Peyer's patch (tissue), 4 donors: ENCODE measurements around the gene CRTAP.

Source experiments
- POLR2A ChIP-seq, 2 donors: fragments of 450-650 bp; IDR thresholded peaks; one replicate each; pipeline ENCODE4 v1.5.1; 2017; ENCODE audit warnings: antibody characterized with exemption in 2 of 2, mild to moderate bottlenecking in 2 of 2, moderate library complexity in 2 of 2
- TF ChIP-seq, protein P1 (sequence below), 6 experiments: fragments of 450-650 bp in 4 of 6; fragments of 200-600 bp in 2 of 6; sonication (generic) in 1 of 6; IDR thresholded peaks; one replicate each; pipeline ENCODE4 v1.5.1; 2017 to 2019; ENCODE audit warnings: antibody characterized with exemption in 6 of 6, mild to moderate bottlenecking in 3 of 6, moderate library complexity in 1 of 6

DNA sequence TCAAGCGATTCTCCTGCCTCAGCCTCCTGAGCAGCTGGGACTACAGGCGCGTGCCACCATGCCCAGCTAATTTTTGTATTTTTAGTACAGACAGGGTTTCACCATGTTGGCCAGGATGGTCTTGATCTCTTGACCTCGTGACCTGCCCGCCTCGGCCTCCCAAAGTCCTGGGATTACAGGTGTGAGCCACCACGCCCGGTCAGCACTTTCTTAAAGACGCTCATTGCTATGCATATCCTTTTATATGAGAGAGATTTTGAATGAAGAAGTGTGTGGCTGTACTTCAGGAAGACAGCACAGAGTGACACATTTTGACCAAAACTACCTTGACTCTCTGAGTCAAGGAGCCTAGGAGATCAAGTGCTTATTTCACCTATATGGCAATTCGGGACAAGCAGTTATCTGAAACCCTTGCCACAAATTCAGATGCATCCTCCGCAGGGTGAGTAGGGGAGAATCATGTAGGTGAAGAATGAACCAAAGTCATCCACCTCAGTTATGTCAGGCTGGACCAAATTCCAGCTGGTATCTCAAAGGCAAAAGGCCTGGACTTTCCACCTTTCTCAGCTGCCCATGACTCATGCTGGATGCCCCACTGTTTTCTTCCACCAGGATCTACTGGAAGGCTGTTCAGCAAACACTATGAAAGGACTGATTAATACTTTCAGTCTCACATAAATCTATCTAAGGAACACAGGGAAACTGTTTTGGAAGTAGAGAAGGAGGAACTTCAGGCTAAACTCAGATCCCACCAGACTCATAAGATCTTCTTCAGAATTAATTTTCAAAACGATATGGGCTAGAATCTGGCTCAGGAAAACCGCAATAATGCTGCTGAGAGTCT lies 72.9 kb downstream of the CRTAP start:
- TF ChIP-seq, protein P1, sequence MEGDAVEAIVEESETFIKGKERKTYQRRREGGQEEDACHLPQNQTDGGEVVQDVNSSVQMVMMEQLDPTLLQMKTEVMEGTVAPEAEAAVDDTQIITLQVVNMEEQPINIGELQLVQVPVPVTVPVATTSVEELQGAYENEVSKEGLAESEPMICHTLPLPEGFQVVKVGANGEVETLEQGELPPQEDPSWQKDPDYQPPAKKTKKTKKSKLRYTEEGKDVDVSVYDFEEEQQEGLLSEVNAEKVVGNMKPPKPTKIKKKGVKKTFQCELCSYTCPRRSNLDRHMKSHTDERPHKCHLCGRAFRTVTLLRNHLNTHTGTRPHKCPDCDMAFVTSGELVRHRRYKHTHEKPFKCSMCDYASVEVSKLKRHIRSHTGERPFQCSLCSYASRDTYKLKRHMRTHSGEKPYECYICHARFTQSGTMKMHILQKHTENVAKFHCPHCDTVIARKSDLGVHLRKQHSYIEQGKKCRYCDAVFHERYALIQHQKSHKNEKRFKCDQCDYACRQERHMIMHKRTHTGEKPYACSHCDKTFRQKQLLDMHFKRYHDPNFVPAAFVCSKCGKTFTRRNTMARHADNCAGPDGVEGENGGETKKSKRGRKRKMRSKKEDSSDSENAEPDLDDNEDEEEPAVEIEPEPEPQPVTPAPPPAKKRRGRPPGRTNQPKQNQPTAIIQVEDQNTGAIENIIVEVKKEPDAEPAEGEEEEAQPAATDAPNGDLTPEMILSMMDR (IDR thresholded peaks at IDR 0.05) = no peak
- no peak for TF ChIP-seq POLR2A (IDR thresholded peaks at IDR 0.05)
